CD4-positive, alpha-beta T cell treated with Interleukin-4 for 4 hours (primary cell): ENCODE results near the gene NUAK1.

Experiments
- DNase-seq: peaks from one replicate; pipeline ENCODE4 v3.0.0-alpha.2; 2020

Gene NUAK1

GRCh38 chr12:106128585-106129328 lies 10.0 kb downstream of the NUAK1 start:
- DNase-seq: no peak

- no peak for DNase-seq
These were observed 11.2 kb downstream of the NUAK1 start for GRCh38 chr12:106127338-106128126.

- no peak for DNase-seq
These were observed 12.1 kb downstream of the NUAK1 start for GRCh38 chr12:106126441-106127337.

GRCh38 chr12:106125351-106126095 lies 13.2 kb downstream of the NUAK1 start:
- DNase-seq: no peak

GRCh38 chr12:106123551-106124081 lies 15.1 kb downstream of the NUAK1 start:
- DNase-seq: no peak

GRCh38 chr12:106123110-106123509 lies 15.6 kb downstream of the NUAK1 start:
- no peak for DNase-seq

- DNase-seq: no peak
These were observed 16.8 kb downstream of the NUAK1 start for GRCh38 chr12:106122004-106122403.

- DNase-seq: no peak
These were observed 18.1 kb downstream of the NUAK1 start for GRCh38 chr12:106120519-106121105.

- no peak for DNase-seq
These were observed 19.5 kb downstream of the NUAK1 start for GRCh38 chr12:106119301-106119700.

GRCh38 chr12:106118381-106119130 lies 20.2 kb downstream of the NUAK1 start:
- no peak for DNase-seq

GRCh38 chr12:106115440-106115839 lies 23.3 kb downstream of the NUAK1 start:
- no peak for DNase-seq

- DNase-seq: no peak
These were observed 24.2 kb downstream of the NUAK1 start for GRCh38 chr12:106114447-106115068.

GRCh38 chr12:106113824-106114446 lies 24.8 kb downstream of the NUAK1 start:
- DNase-seq: no peak

GRCh38 chr12:106113446-106113823 lies 25.3 kb downstream of the NUAK1 start:
- DNase-seq: no peak

GRCh38 chr12:106113042-106113441 lies 25.7 kb downstream of the NUAK1 start:
- no peak for DNase-seq

- DNase-seq: no peak
These were observed 26.5 kb downstream of the NUAK1 start for GRCh38 chr12:106112145-106112821.

GRCh38 chr12:106110626-106111300 lies 28.0 kb downstream of the NUAK1 start:
- DNase-seq: no peak

GRCh38 chr12:106109168-106109910 lies 29.4 kb downstream of the NUAK1 start:
- no peak for DNase-seq
